Spleen (tissue), 11 donors: ENCODE measurements around the gene SYNGR4. TPM values are rescaled to one million over a fixed set of nuclear protein-coding genes. Genes with fewer than 3 reads are reported as not detected.

Experiments used
- DNase-seq: peaks from one replicate; pipeline ENCODE4 v3.0.0-alpha.2; 2020
- H3K27ac ChIP-seq, 8 donors: fragments of 200-600 bp; sonication (generic) in 7 of 8; 1 replicate in 4 of 8; 2 replicates in 4 of 8; pipeline versions ENCODE4 v1.5.0 to v1.8.0; 2016 to 2021; ENCODE audit warnings: inconsistent platforms in 4 of 8, mild to moderate bottlenecking in 4 of 8, moderate library complexity in 1 of 8
- H3K27me3 ChIP-seq, 7 donors: fragments of 200-600 bp; sonication (generic) in 6 of 7; replicated peaks in 1 of 7; 1 replicate in 4 of 7; 2 replicates in 3 of 7; pipeline versions ENCODE4 v1.5.0 to v1.8.0; 2016 to 2021; ENCODE audit warnings: inconsistent platforms in 3 of 7, mild to moderate bottlenecking in 1 of 7
- H3K36me3 ChIP-seq, 6 donors: fragments of 200-600 bp; sonication (generic) in 5 of 6; 1 replicate in 4 of 6; 2 replicates in 2 of 6; pipeline versions ENCODE4 v1.5.0 to v1.8.0; 2016 to 2021; ENCODE audit warnings: inconsistent platforms in 2 of 6
- H3K4me1 ChIP-seq, 6 donors: fragments of 200-600 bp; sonication (generic) in 5 of 6; 1 replicate in 3 of 6; 2 replicates in 3 of 6; pipeline versions ENCODE4 v1.5.0 to v1.8.0; 2016 to 2021; ENCODE audit warnings: inconsistent platforms in 3 of 6
- H3K4me3 ChIP-seq, 8 donors: fragments of 200-600 bp; sonication (generic) in 7 of 8; 1 replicate in 4 of 8; 2 replicates in 4 of 8; pipeline versions ENCODE4 v1.5.0 to v1.8.0; 2016 to 2021; ENCODE audit warnings: inconsistent platforms in 4 of 8, mild to moderate bottlenecking in 4 of 8, moderate library complexity in 2 of 8
- H3K9me3 ChIP-seq, 8 donors: fragments of 200-600 bp; sonication (generic) in 7 of 8; 1 replicate in 4 of 8; 2 replicates in 4 of 8; pipeline versions ENCODE4 v1.5.0 to v1.8.0; 2016 to 2021; ENCODE audit warnings: inconsistent platforms in 4 of 8
- CTCF ChIP-seq, 11 experiments: fragments of 200-600 bp in 7 of 11; fragments of 450-650 bp in 4 of 11; sonication (generic) in 4 of 11; IDR thresholded peaks in 8 of 11; conservative IDR thresholded peaks in 3 of 11; 1 replicate in 7 of 11; 2 replicates in 4 of 11; pipeline versions ENCODE4 v1.4.0 to v1.8.0; 2016 to 2021; ENCODE audit warnings: antibody characterized with exemption in 11 of 11, inconsistent platforms in 4 of 11, mild to moderate bottlenecking in 1 of 11
- POLR2A ChIP-seq, 3 donors: fragments of 450-650 bp; IDR thresholded peaks; one replicate each; pipeline ENCODE4 v1.5.1; 2017; ENCODE audit warnings: antibody characterized with exemption in 3 of 3, mild to moderate bottlenecking in 1 of 3
- POLR2AphosphoS5 ChIP-seq, 3 donors: sonication (generic); formaldehyde crosslinking; IDR thresholded peaks; one replicate each; pipeline ENCODE4 v1.5.1; 2017; ENCODE audit warnings: antibody characterized with exemption in 3 of 3
- WGBS, 5 donors: extraction: QIAGEN DNeasy Blood & Tissue Kit in 3 of 5; methylation state at CpG; one replicate each; pipeline versions ENCODE4 v1.1.5 to v1.1.7; 2013 to 2018; 5-methylcytosine and 5-hydroxymethylcytosine counted together
- intact Hi-C: fragments of 100-400 bp; cut with DNase I; formaldehyde crosslinking; loops from one replicate; pipeline ENCODE4 v1.15.0; 2023; ENCODE audit warnings: low total_unique reads
- polyA plus RNA-seq, 3 donors: library from polyadenylated mRNA; stranded (reverse); fragments of 200-250 nt; gene quantifications; one replicate each; pipeline ENCODE4 v1.2.1, GENCODE V29; 2013
- total RNA-seq, 7 donors: library from RNA; depleted of rRNA in 3 of 7; stranded (reverse); fragments of >200 nt in 3 of 7; fragmentation: NEBNext Ultra II Directional in 4 of 7; extraction: Animal tissue kit (Norgen Biotek cat#: 25700) in 4 of 7; gene quantifications; one replicate each; pipeline versions ENCODE4 v1.1.0 to v1.2.1, GENCODE V29; 2016 to 2021
- donor health status: healthy with polysubstance abuse.
- donor health status: DM: no; HTN: no; CAD: no; lungs with moderate emphysema.
- donor health status: DM: no; HTN: no; CAD: no.
- donor health status: Bipolar disorder and iron deficiency.
- donor health status: healthy.
- donor health status: DM: no; HTN: no; CAD: no.
- donor health status: DM: yes; HTN: yes; CAD: no.

Gene SYNGR4
- total and polyA plus RNA-seq, 10 donors: 0.09 TPM; not detected in 9

GRCh38 chr19:48378194-48378570 is 14.0 kb downstream of the SYNGR4 start:
- WGBS, 5 donors: 89 to 93% (median 90%) methylated on average over 10 of the region's 10 CpGs
- no peaks in the 10 kb centered on the region for H3K9me3 ChIP-seq
- H3K36me3 ChIP-seq: peaks cover 0 to 35% (median 16%) of the 10 kb centered on the region in 6 donors
- no peak for TF ChIP-seq POLR2A (IDR thresholded peaks at IDR 0.05)
- TF ChIP-seq POLR2AphosphoS5 (IDR thresholded peaks at IDR 0.05): no peak
- no peak for TF ChIP-seq CTCF (IDR thresholded peaks at IDR 0.05 in 8 of 11, conservative IDR thresholded peaks at IDR 0.05 in 3 of 11)
- H3K27ac ChIP-seq: no peak overlapping the region
- intact Hi-C loops: no loop called here
- no peaks in the 10 kb centered on the region for H3K27me3 ChIP-seq
- peaks cover 0 to 5% (median 0%) of the 10 kb centered on the region in 6 donors for H3K4me1 ChIP-seq
- no peak overlapping the region for H3K4me3 ChIP-seq
- DNase-seq: no peak

DNA sequence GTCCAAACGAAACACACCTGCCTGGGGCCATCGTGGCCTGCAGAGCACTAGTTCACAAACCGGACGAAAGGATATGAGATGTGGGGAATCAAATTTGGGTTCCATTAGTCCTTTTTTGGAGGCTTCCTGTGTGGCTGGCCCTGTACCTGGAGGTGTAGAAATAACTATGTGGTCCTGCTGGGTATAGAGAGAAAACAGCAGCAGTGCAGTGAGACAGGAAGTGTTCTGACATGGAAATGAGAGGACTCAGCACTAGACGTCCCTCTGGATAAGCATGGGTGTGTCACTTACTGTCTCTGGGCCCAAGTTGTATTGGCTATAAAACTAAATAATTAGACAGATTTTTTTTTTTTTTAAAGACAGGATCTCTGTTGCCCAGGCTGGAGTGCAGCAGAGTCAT is 14.9 kb downstream of the SYNGR4 start:
- no peak for TF ChIP-seq POLR2AphosphoS5 (IDR thresholded peaks at IDR 0.05)
- TF ChIP-seq CTCF (IDR thresholded peaks at IDR 0.05 in 8 of 11, conservative IDR thresholded peaks at IDR 0.05 in 3 of 11): no peak
- no peak for TF ChIP-seq POLR2A (IDR thresholded peaks at IDR 0.05)
- intact Hi-C loops: no loop called here
- H3K9me3 ChIP-seq: no peaks in the 10 kb centered on the region
- H3K4me1 ChIP-seq: peaks cover 0 to 5% (median 0%) of the 10 kb centered on the region in 6 donors
- no peak overlapping the region for H3K4me3 ChIP-seq
- H3K27me3 ChIP-seq: no peaks in the 10 kb centered on the region
- H3K36me3 ChIP-seq: peaks cover 0 to 44% (median 24%) of the 10 kb centered on the region in 6 donors
- 77 to 84% (median 77%) methylated on average over 5 of the region's 5 CpGs for WGBS, 5 donors
- no peak for DNase-seq
- H3K27ac ChIP-seq: no peak overlapping the region

GRCh38 chr19:48381178-48381950 is 17.2 kb downstream of the SYNGR4 start:
- H3K9me3 ChIP-seq: no peaks in the 10 kb centered on the region
- TF ChIP-seq POLR2A (IDR thresholded peaks at IDR 0.05) (no peak), POLR2AphosphoS5 (IDR thresholded peaks at IDR 0.05) (peak in 1 of 3 donors; percentile 26), CTCF (IDR thresholded peaks at IDR 0.05 in 8 of 11, conservative IDR thresholded peaks at IDR 0.05 in 3 of 11) (no peak)
- no peaks in the 10 kb centered on the region for H3K27me3 ChIP-seq
- intact Hi-C loops: no loop called here
- no peak for DNase-seq
- peaks cover 0 to 67% (median 48%) of the 10 kb centered on the region in 6 donors for H3K36me3 ChIP-seq
- 84 to 96% (median 89%) methylated on average over 11 of the region's 11 CpGs for WGBS, 5 donors
- no peak overlapping the region for H3K4me3 ChIP-seq
- H3K4me1 ChIP-seq: peaks cover 0 to 5% (median 0%) of the 10 kb centered on the region in 6 donors
- no peak overlapping the region for H3K27ac ChIP-seq

- no peaks in the 10 kb centered on the region for H3K9me3 ChIP-seq
- H3K27me3 ChIP-seq: no peaks in the 10 kb centered on the region
- no peak overlapping the region for H3K27ac ChIP-seq
- intact Hi-C loops: no loop called here
- peaks cover 0 to 5% (median 0%) of the 10 kb centered on the region in 6 donors for H3K4me1 ChIP-seq
- TF ChIP-seq CTCF (IDR thresholded peaks at IDR 0.05 in 8 of 11, conservative IDR thresholded peaks at IDR 0.05 in 3 of 11) (no peak), POLR2AphosphoS5 (IDR thresholded peaks at IDR 0.05) (no peak), POLR2A (IDR thresholded peaks at IDR 0.05) (no peak)
- no peak for DNase-seq
- WGBS, 5 donors: 84 to 96% (median 89%) methylated on average over 8 of the region's 8 CpGs
- peaks cover 0 to 76% (median 57%) of the 10 kb centered on the region in 6 donors for H3K36me3 ChIP-seq
- no peak overlapping the region for H3K4me3 ChIP-seq
These were observed 18.1 kb downstream of the SYNGR4 start for GRCh38 chr19:48382286-48382685.
